Measurements from ENCODE around the gene C16orf89.

Gene C16orf89

GRCh38 chr16:5036228-5037156 is 29.3 kb downstream of the C16orf89 start:
- DNase-seq: no peak
- in situ Hi-C loops (cut with HindIII; ENCODE audit: low pct_ligation_motif_present, low pct_unique_long_range_greater_than_20kb, low sequenced_read_pairs): no loop called here

- in situ Hi-C loops (cut with HindIII; ENCODE audit: low pct_ligation_motif_present, low pct_unique_long_range_greater_than_20kb, low sequenced_read_pairs): no loop called here
- DNase-seq: no peak
Measured at GRCh38 chr16:5035909-5036227, 29.9 kb downstream of the C16orf89 start.

GRCh38 chr16:5034167-5034523 is 31.6 kb downstream of the C16orf89 start:
- in situ Hi-C loops (cut with HindIII; ENCODE audit: low pct_ligation_motif_present, low pct_unique_long_range_greater_than_20kb, low sequenced_read_pairs): no loop called here
- no peak for DNase-seq

GRCh38 chr16:5033256-5034166 is 32.2 kb downstream of the C16orf89 start, which contains the start of gene NAGPA:
TSS of gene NAGPA (minus strand) at chr16:5033935. CDS start at chr16:5033914, 21 bp downstream.
- in situ Hi-C loops (cut with HindIII; ENCODE audit: low pct_ligation_motif_present, low pct_unique_long_range_greater_than_20kb, low sequenced_read_pairs): no loop called here
- peak; percentile 87 for DNase-seq

GRCh38 chr16:5032748-5033167 is 33.0 kb downstream of the C16orf89 start:
- in situ Hi-C loops (cut with HindIII; ENCODE audit: low pct_ligation_motif_present, low pct_unique_long_range_greater_than_20kb, low sequenced_read_pairs): no loop called here
- peak; percentile 19 for DNase-seq

GRCh38 chr16:5031601-5032000 is 34.2 kb downstream of the C16orf89 start:
- DNase-seq: no peak
- in situ Hi-C loops (cut with HindIII; ENCODE audit: low pct_ligation_motif_present, low pct_unique_long_range_greater_than_20kb, low sequenced_read_pairs): no loop called here

GRCh38 chr16:5030251-5030870 is 35.4 kb downstream of the C16orf89 start:
- no peak for DNase-seq
- in situ Hi-C loops (cut with HindIII; ENCODE audit: low pct_ligation_motif_present, low pct_unique_long_range_greater_than_20kb, low sequenced_read_pairs): no loop called here

- in situ Hi-C loops (cut with HindIII; ENCODE audit: low pct_ligation_motif_present, low pct_unique_long_range_greater_than_20kb, low sequenced_read_pairs): no loop called here
- DNase-seq: no peak
Measured at GRCh38 chr16:5028950-5029475, 36.7 kb downstream of the C16orf89 start.

GRCh38 chr16:5027575-5028235 is 38.1 kb downstream of the C16orf89 start:
- DNase-seq: no peak
- in situ Hi-C loops (cut with HindIII; ENCODE audit: low pct_ligation_motif_present, low pct_unique_long_range_greater_than_20kb, low sequenced_read_pairs): no loop called here

GRCh38 chr16:5027086-5027485 is 38.7 kb downstream of the C16orf89 start:
- DNase-seq: no peak
- in situ Hi-C loops (cut with HindIII; ENCODE audit: low pct_ligation_motif_present, low pct_unique_long_range_greater_than_20kb, low sequenced_read_pairs): no loop called here

GRCh38 chr16:5026664-5027063 is 39.1 kb downstream of the C16orf89 start:
- in situ Hi-C loops (cut with HindIII; ENCODE audit: low pct_ligation_motif_present, low pct_unique_long_range_greater_than_20kb, low sequenced_read_pairs): no loop called here
- no peak for DNase-seq

- in situ Hi-C loops (cut with HindIII; ENCODE audit: low pct_ligation_motif_present, low pct_unique_long_range_greater_than_20kb, low sequenced_read_pairs): no loop called here
Measured at GRCh38 chr16:5025171-5025632, 40.6 kb downstream of the C16orf89 start.

GRCh38 chr16:5024632-5025031 is 41.1 kb downstream of the C16orf89 start:
- DNase-seq: peak; percentile 60
- in situ Hi-C loops (cut with HindIII; ENCODE audit: low pct_ligation_motif_present, low pct_unique_long_range_greater_than_20kb, low sequenced_read_pairs): no loop called here

More at GRCh38 chr16:5025171-5025632, 40.6 kb downstream of the C16orf89 start:
- peak; percentile 27 for DNase-seq

GRCh38 chr16:5022521-5022920 is 43.2 kb downstream of the C16orf89 start:
- DNase-seq: no peak
- in situ Hi-C loops (cut with HindIII; ENCODE audit: low pct_ligation_motif_present, low pct_unique_long_range_greater_than_20kb, low sequenced_read_pairs): no loop called here

- no peak for DNase-seq
- in situ Hi-C loops (cut with HindIII; ENCODE audit: low pct_ligation_motif_present, low pct_unique_long_range_greater_than_20kb, low sequenced_read_pairs): no loop called here
Measured at GRCh38 chr16:5020551-5020950, 45.2 kb downstream of the C16orf89 start.

- DNase-seq: no peak
- in situ Hi-C loops (cut with HindIII; ENCODE audit: low pct_ligation_motif_present, low pct_unique_long_range_greater_than_20kb, low sequenced_read_pairs): no loop called here
Measured at GRCh38 chr16:5019775-5020174, 46.0 kb downstream of the C16orf89 start.

GRCh38 chr16:5018793-5019192 is 47.0 kb downstream of the C16orf89 start:
- in situ Hi-C loops (cut with HindIII; ENCODE audit: low pct_ligation_motif_present, low pct_unique_long_range_greater_than_20kb, low sequenced_read_pairs): no loop called here
- no peak for DNase-seq

GRCh38 chr16:5017678-5017969 is 48.1 kb downstream of the C16orf89 start:
- DNase-seq: no peak
- in situ Hi-C loops (cut with HindIII; ENCODE audit: low pct_ligation_motif_present, low pct_unique_long_range_greater_than_20kb, low sequenced_read_pairs): no loop called here

Measured in ACHN (cell line).